Measurements from ENCODE around the gene TFPI2.

GRCh38 chr7:93858857-93859256, 31.7 kb downstream of the TFPI2 start:
- TF ChIP-seq CTCF (conservative IDR thresholded peaks at IDR 0.05; ENCODE audit: low read depth, low read length) (no peak), EZH2phosphoT487 (IDR thresholded peaks at IDR 0.05; ENCODE audit: borderline replicate concordance, low read length) (no peak)

Data from PC-3 (cell line).